ENCODE measurements around the gene S1PR5.
"Not testable (repeated sequence)": the region's sequence is repeated elsewhere in the genome, so short reads cannot be mapped to it uniquely, and the experiment has no call there.

The S1PR5 gene

DNA sequence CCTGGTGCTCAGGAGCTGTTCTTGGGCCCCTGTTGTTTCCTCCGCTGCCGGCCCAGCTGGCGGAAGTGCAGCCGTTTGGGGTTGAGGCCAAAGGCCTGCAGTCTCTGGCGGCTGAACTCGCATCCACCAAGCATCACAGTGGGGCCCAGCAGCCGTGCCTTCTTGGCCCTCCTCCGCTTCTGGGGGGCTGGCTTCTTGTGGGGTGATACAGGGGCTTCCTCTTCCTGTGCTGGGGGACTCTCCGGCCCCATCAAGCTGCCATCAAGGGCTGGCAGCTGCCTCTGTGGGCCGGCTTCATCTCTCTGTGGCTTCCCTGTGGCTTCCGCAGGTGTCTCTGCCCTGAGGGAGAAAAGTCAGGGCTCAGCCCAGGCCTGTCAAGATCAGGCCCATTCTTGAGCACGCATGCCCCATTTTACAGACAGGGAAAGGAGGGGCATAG, 36.7 kb upstream of the S1PR5 start:
- Histone ChIP-seq H3K27me3 (ENCODE audit: control insufficient read depth, insufficient read depth, low read length) (no peaks in the 10 kb centered on the region), H3K9me3 (ENCODE audit: control insufficient read depth, insufficient read depth, low read length) (no peaks in the 10 kb centered on the region), H3K36me3 (ENCODE audit: control insufficient read depth, insufficient read depth, low read length) (peaks cover 58% of the 10 kb centered on the region), H3K4me1 (ENCODE audit: control insufficient read depth, insufficient read depth, low read length) (no peaks in the 10 kb centered on the region), H3K4me3 (ENCODE audit: low read depth, low read length) (no peak overlapping the region), H3K9ac (ENCODE audit: low read depth, low read length) (no peak overlapping the region)

GRCh38 chr19:10553087-10553667, 35.9 kb upstream of the S1PR5 start:
- Histone ChIP-seq H3K27me3 (ENCODE audit: control insufficient read depth, insufficient read depth, low read length) (no peaks in the 10 kb centered on the region), H3K4me3 (ENCODE audit: low read depth, low read length) (no peak overlapping the region), H3K9me3 (ENCODE audit: control insufficient read depth, insufficient read depth, low read length) (no peaks in the 10 kb centered on the region), H3K36me3 (ENCODE audit: control insufficient read depth, insufficient read depth, low read length) (peaks cover 57% of the 10 kb centered on the region), H3K4me1 (ENCODE audit: control insufficient read depth, insufficient read depth, low read length) (no peaks in the 10 kb centered on the region), H3K9ac (ENCODE audit: low read depth, low read length) (no peak overlapping the region)

DNA sequence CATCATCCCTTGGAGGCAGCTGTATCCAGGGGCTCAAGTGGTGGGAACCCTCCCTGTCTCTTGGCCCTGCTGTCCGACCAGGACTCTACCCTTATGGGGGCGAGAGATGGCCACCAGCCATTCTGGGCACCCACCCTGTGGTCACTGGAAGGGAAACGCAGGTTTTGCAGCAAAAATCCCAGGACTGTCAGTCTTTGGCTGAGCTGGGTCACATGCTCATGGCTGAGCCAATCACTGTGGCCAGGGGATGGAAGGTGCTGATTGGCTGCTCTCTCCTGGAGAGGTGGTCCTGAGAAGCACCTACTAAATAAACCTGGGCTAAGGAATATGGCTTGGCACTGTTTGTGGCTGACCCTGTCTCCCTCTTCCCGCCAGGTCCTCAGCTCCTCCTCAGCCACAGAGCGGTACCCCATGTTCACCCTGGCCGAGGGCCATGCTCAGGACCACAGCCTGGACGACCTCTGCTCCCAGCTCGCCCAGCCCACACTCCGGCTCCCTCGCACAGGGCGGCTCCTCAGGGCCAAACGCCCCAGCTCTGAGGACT, 35.3 kb upstream of the S1PR5 start:
- Histone ChIP-seq H3K36me3 (ENCODE audit: control insufficient read depth, insufficient read depth, low read length) (peaks cover 51% of the 10 kb centered on the region), H3K4me1 (ENCODE audit: control insufficient read depth, insufficient read depth, low read length) (no peaks in the 10 kb centered on the region), H3K4me3 (ENCODE audit: low read depth, low read length) (no peak overlapping the region), H3K27me3 (ENCODE audit: control insufficient read depth, insufficient read depth, low read length) (no peaks in the 10 kb centered on the region), H3K9me3 (ENCODE audit: control insufficient read depth, insufficient read depth, low read length) (no peaks in the 10 kb centered on the region), H3K9ac (ENCODE audit: low read depth, low read length) (no peak overlapping the region)

DNA sequence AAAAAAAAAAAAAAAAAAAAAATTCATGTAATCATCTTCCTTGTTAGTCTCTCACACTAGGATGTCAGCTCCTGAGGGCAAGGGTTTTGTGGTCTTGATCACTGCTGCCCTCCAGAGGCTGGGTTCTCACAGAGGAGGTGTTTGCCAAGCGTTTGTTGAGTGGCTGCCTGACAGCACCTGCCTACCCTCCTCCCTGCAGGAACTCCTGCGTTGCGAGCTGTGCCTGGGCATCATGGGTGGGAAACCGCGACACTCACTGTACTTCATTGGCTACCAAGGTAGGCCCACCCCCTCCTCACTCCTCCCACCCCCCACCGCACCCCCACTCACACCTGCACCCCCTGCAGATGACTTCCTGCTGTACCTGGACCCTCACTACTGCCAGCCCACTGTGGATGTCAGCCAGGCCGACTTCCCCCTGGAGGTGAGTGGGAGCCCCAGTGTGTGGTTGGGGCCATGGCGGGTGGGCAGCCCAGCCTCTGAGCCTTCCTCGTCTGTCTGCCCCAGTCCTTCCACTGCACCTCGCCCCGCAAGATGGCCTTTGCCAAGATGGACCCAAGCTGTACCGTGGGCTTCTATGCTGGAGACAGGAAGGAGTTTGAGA, 34.6 kb upstream of the S1PR5 start:
- no peak overlapping the region for H3K4me3 ChIP-seq (ENCODE audit: low read depth, low read length)
- no peaks in the 10 kb centered on the region for H3K27me3 ChIP-seq (ENCODE audit: control insufficient read depth, insufficient read depth, low read length)
- H3K4me1 ChIP-seq (ENCODE audit: control insufficient read depth, insufficient read depth, low read length) = no peaks in the 10 kb centered on the region
- H3K36me3 ChIP-seq (ENCODE audit: control insufficient read depth, insufficient read depth, low read length) = peaks cover 51% of the 10 kb centered on the region
- no peaks in the 10 kb centered on the region for H3K9me3 ChIP-seq (ENCODE audit: control insufficient read depth, insufficient read depth, low read length)
- no peak overlapping the region for H3K9ac ChIP-seq (ENCODE audit: low read depth, low read length)

DNA sequence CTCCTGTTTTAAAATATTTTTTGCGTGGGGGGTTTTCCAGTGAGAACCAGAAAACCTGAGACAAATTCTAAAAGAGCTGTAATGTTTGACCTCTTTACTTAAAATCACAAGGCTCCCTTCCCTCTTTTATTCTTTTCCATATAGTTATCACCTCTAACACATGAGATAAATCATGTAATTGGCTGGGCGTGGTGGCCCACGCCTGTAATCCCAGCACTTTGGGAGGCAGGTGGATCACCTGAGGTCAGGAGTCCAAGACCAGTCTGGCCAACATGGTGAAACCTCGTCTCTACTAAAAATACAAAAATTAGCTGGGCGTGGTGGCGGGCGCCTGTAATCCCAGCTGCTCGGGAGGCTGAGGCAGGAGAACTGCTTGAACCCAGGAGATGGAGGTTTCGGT, 33.8 kb upstream of the S1PR5 start:
- H3K4me3 ChIP-seq (ENCODE audit: low read depth, low read length); H3K9me3 ChIP-seq (ENCODE audit: control insufficient read depth, insufficient read depth, low read length); H3K4me1 ChIP-seq (ENCODE audit: control insufficient read depth, insufficient read depth, low read length); H3K27me3 ChIP-seq (ENCODE audit: control insufficient read depth, insufficient read depth, low read length); H3K9ac ChIP-seq (ENCODE audit: low read depth, low read length): not testable (repeated sequence)
- H3K36me3 ChIP-seq (ENCODE audit: control insufficient read depth, insufficient read depth, low read length) = peaks cover 49% of the 10 kb centered on the region

DNA sequence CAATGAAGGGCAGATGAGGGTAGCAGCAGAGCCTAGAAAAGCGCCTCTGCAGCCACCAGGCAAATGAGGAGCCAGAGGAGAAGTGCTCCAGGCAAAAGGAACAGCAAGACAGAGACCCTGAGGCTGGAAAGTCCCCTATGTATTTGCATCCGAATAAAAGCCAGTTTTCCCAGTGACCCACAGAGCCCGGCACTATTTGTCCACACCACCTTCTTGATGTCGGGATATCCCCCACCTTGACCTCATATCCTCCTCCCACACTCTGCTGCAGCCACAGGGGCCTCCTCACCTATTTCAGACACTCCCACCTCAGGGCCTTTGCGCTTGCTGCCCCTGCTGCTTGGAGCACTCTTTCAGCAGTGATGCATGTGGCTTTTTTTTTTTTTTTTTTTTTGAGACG, 33.1 kb upstream of the S1PR5 start:
- Histone ChIP-seq H3K4me1 (ENCODE audit: control insufficient read depth, insufficient read depth, low read length) (no peaks in the 10 kb centered on the region), H3K4me3 (ENCODE audit: low read depth, low read length) (no peak overlapping the region), H3K9ac (ENCODE audit: low read depth, low read length) (no peak overlapping the region), H3K9me3 (ENCODE audit: control insufficient read depth, insufficient read depth, low read length) (no peaks in the 10 kb centered on the region), H3K27me3 (ENCODE audit: control insufficient read depth, insufficient read depth, low read length) (no peaks in the 10 kb centered on the region), H3K36me3 (ENCODE audit: control insufficient read depth, insufficient read depth, low read length) (peaks cover 43% of the 10 kb centered on the region)

GRCh38 chr19:10549733-10550132, 32.5 kb upstream of the S1PR5 start:
- H3K9ac ChIP-seq (ENCODE audit: low read depth, low read length) = no peak overlapping the region
- H3K9me3 ChIP-seq (ENCODE audit: control insufficient read depth, insufficient read depth, low read length) = no peaks in the 10 kb centered on the region
- no peaks in the 10 kb centered on the region for H3K27me3 ChIP-seq (ENCODE audit: control insufficient read depth, insufficient read depth, low read length)
- H3K36me3 ChIP-seq (ENCODE audit: control insufficient read depth, insufficient read depth, low read length) = peaks cover 42% of the 10 kb centered on the region
- H3K4me1 ChIP-seq (ENCODE audit: control insufficient read depth, insufficient read depth, low read length) = no peaks in the 10 kb centered on the region
- H3K4me3 ChIP-seq (ENCODE audit: low read depth, low read length) = no peak overlapping the region

DNA sequence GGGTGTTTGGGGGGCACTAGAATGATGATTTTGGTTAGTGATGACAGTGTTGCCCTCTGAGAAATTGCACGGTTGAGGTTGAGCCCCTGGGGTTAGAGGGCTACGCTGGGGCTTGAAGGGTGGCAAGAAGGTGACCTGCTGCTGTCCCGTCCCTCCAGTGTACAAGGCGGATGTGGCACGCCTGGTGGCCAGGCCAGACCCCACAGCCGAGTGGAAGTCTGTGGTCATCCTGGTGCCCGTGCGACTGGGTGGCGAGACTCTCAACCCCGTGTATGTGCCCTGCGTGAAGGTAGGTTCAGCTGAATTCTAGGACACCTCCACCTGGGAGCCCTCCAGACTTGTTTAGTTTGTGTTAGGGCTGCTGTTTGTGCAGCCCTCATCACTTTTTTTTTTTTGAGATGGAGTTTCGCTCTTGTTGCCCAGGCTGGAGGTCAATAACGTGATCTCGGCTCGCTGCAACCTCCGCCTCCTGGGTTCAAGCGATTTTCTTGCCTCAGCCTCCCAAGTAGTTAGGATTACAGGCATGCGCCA, 31.6 kb upstream of the S1PR5 start:
- H3K36me3 ChIP-seq (ENCODE audit: control insufficient read depth, insufficient read depth, low read length) = peaks cover 34% of the 10 kb centered on the region
- no peaks in the 10 kb centered on the region for H3K4me1 ChIP-seq (ENCODE audit: control insufficient read depth, insufficient read depth, low read length)
- no peaks in the 10 kb centered on the region for H3K9me3 ChIP-seq (ENCODE audit: control insufficient read depth, insufficient read depth, low read length)
- H3K9ac ChIP-seq (ENCODE audit: low read depth, low read length) = no peak overlapping the region
- H3K27me3 ChIP-seq (ENCODE audit: control insufficient read depth, insufficient read depth, low read length) = no peaks in the 10 kb centered on the region
- H3K4me3 ChIP-seq (ENCODE audit: low read depth, low read length) = no peak overlapping the region

GRCh38 chr19:10546817-10547216, 29.6 kb upstream of the S1PR5 start:
- H3K4me3 ChIP-seq (ENCODE audit: low read depth, low read length) = no peak overlapping the region
- H3K4me1 ChIP-seq (ENCODE audit: control insufficient read depth, insufficient read depth, low read length) = no peaks in the 10 kb centered on the region
- no peak overlapping the region for H3K9ac ChIP-seq (ENCODE audit: low read depth, low read length)
- no peaks in the 10 kb centered on the region for H3K27me3 ChIP-seq (ENCODE audit: control insufficient read depth, insufficient read depth, low read length)
- H3K9me3 ChIP-seq (ENCODE audit: control insufficient read depth, insufficient read depth, low read length) = no peaks in the 10 kb centered on the region
- H3K36me3 ChIP-seq (ENCODE audit: control insufficient read depth, insufficient read depth, low read length) = peaks cover 14% of the 10 kb centered on the region

DNA sequence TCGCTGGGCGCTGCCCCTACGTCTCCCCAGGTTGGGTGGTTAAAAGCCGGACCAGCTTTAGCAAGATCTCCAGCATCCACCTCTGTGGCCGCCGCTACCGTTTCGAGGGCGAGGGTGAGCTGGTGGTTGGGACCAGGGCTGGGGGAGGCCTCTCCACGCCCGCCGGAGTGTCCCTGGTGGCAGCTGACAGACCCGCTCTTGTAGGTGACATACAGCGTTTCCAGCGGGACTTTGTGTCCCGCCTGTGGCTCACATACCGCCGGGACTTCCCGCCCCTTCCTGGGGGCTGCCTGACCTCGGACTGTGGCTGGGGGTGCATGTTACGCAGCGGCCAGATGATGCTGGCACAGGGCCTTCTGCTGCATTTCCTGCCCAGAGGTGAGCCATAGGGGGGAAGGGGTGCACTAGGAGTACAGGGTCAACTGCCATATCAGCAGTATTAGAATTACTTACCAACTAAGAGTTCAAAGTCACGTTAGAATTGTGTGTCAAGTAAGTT, 27.6 kb upstream of the S1PR5 start:
- Histone ChIP-seq H3K4me1 (ENCODE audit: control insufficient read depth, insufficient read depth, low read length) (no peaks in the 10 kb centered on the region), H3K36me3 (ENCODE audit: control insufficient read depth, insufficient read depth, low read length) (peaks cover 10% of the 10 kb centered on the region), H3K9ac (ENCODE audit: low read depth, low read length) (no peak overlapping the region), H3K9me3 (ENCODE audit: control insufficient read depth, insufficient read depth, low read length) (no peaks in the 10 kb centered on the region), H3K27me3 (ENCODE audit: control insufficient read depth, insufficient read depth, low read length) (no peaks in the 10 kb centered on the region), H3K4me3 (ENCODE audit: low read depth, low read length) (peak overlapping the region; percentile 83)

DNA sequence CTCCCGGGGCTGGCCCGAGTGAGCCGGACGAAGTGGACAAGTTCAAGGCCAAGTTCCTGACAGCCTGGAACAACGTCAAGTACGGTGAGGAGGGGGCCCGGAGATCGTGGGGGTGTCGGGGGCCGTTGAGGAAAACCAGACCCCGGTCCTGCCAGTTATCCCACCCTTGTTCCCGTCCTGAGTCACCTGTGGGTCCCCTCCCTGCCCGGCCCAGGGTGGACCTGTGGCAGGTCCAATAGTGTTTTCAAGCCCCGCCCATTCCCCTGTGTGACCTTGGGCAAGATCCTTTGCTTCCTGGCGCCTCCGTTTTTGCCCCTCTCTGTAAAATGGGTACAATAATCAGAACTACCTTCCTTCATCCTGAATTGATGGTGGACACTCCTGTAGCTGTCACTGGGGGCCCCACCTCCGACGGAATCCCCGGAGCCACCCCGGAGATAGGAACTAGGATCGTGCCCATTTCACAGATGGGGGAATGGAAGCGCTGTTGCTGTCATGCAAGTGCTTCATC, 27.1 kb upstream of the S1PR5 start:
- H3K9ac ChIP-seq (ENCODE audit: low read depth, low read length) = peak overlapping the region; percentile 54
- peaks cover 10% of the 10 kb centered on the region for H3K36me3 ChIP-seq (ENCODE audit: control insufficient read depth, insufficient read depth, low read length)
- no peaks in the 10 kb centered on the region for H3K4me1 ChIP-seq (ENCODE audit: control insufficient read depth, insufficient read depth, low read length)
- H3K27me3 ChIP-seq (ENCODE audit: control insufficient read depth, insufficient read depth, low read length) = no peaks in the 10 kb centered on the region
- H3K4me3 ChIP-seq (ENCODE audit: low read depth, low read length) = peak overlapping the region; percentile 83
- no peaks in the 10 kb centered on the region for H3K9me3 ChIP-seq (ENCODE audit: control insufficient read depth, insufficient read depth, low read length)
